Testis (tissue), 3 donors: ENCODE measurements around the gene CRYGN. TPM values are rescaled to one million over a fixed set of nuclear protein-coding genes. Genes with fewer than 3 reads are reported as not detected.

Experiments used
- DNase-seq: peaks from one replicate; pipeline ENCODE4 v3.0.0-alpha.2; 2019
- H3K27ac ChIP-seq, 2 donors: fragments of 200-600 bp; sonication (generic); one replicate each; pipeline ENCODE4 v1.5.1; 2019
- H3K27me3 ChIP-seq: fragments of 200-600 bp; sonication (generic); one replicate; pipeline ENCODE4 v1.5.1; 2019
- H3K36me3 ChIP-seq: fragments of 200-600 bp; sonication (generic); one replicate; pipeline ENCODE4 v1.5.1; 2017; ENCODE audit warnings: low read depth; ENCODE audit errors: missing control alignments
- H3K4me1 ChIP-seq: fragments of 200-600 bp; sonication (generic); one replicate; pipeline ENCODE4 v1.5.1; 2019
- H3K4me3 ChIP-seq, 2 donors: fragments of 200-600 bp; sonication (generic); one replicate each; pipeline ENCODE4 v1.5.1; 2017 to 2019
- H3K9me3 ChIP-seq: fragments of 200-600 bp; sonication (generic); one replicate; pipeline ENCODE4 v1.5.1; 2017
- POLR2A ChIP-seq: fragments of 450-650 bp; IDR thresholded peaks from one replicate; pipeline ENCODE4 v1.6.1; 2017; ENCODE audit warnings: antibody characterized with exemption, mild to moderate bottlenecking, moderate library complexity
- WGBS, 2 donors: methylation state at CpG; one replicate each; pipeline ENCODE4 v1.1.5; 2018; 5-methylcytosine and 5-hydroxymethylcytosine counted together
- intact Hi-C: fragments of 100-400 bp; cut with DNase I; formaldehyde crosslinking; loops from one replicate; pipeline ENCODE4 v1.15.1; 2023; ENCODE audit warnings: low total_unique reads
- polyA plus RNA-seq: library from polyadenylated mRNA; stranded (reverse); fragments of 350-450 nt; fragmentation: Illumina TruSeq; extraction: RNeasy Lipid Tissue Mini Kit (QIAGEN cat#74804); gene quantifications from one replicate; pipeline ENCODE4 v1.2.3, GENCODE V29; 2014; ENCODE audit warnings: low read depth, low replicate concordance; ENCODE audit not compliant: insufficient read depth
- total RNA-seq, 2 donors: library from RNA; depleted of rRNA; stranded (reverse); fragments of >200 nt; gene quantifications; one replicate each; pipeline ENCODE4 v1.2.3, GENCODE V29; 2016
- TF ChIP-seq, protein P1 (sequence below), 3 experiments: fragments of 450-650 bp in 2 of 3; fragments of 200-600 bp in 1 of 3; sonication (generic) in 1 of 3; IDR thresholded peaks; one replicate each; pipeline ENCODE4 v1.5.1; 2016 to 2019; ENCODE audit warnings: antibody characterized with exemption in 3 of 3, mild to moderate bottlenecking in 2 of 3, moderate library complexity in 1 of 3

The CRYGN gene
- total and polyA plus RNA-seq, 3 donors from 2014 or later: 0.44 to 1.7 (median 0.62) TPM

DNA sequence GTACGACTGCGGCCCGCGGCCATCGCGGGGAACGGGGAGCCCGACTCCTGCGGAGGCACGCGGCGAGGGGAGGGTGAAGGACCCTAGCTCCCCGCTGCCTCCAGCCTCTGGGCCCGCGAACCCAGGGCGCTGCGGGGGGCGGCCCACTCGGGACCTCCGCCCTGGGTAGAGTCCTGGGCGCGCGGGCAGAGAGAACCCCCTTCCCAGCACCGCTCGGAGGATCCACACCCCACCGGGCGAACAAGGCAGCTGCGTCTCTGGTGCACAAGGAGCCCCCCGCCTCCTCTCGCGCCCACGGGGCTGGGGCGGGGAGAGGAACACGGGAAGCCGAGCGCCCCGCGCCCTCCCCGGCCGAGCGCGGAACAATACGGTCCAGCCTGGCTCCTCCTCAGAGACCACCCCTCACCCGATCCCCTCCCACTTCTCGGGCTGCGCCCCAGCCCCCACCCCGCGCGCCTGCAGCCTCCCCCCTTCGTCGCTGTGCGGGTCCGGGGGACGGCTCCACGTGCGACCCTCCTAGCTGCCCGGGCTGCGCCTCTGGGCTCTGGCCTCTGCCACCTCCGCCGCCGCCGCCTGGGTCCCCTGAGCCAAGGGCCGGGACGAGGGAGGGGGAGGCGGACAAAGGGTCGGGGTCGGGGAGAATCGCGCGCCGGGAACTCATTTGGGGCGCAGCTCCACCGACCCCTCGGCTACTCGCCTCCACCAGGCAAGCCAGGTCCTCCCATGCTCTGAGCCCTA is 30.1 kb downstream of the CRYGN start, which contains the start of gene WDR86:
Gene WDR86 (minus strand): TSS at position 372 of the 738 bp plus-strand sequence. CDS start 449 bp downstream, outside the sequence.
- 0 to 3% methylated on average over 7 to 49 of the region's 75 CpGs for WGBS, 2 donors
- no peak for DNase-seq
- peaks cover 2% of the 10 kb centered on the region for H3K4me1 ChIP-seq
- H3K27me3 ChIP-seq: no peaks in the 10 kb centered on the region
- no peaks in the 10 kb centered on the region for H3K36me3 ChIP-seq
- intact Hi-C loops: no loop called here
- peak within 1 kb of the TSS; percentile 65 to 66 for H3K4me3 ChIP-seq
- TF ChIP-seq, protein P1, sequence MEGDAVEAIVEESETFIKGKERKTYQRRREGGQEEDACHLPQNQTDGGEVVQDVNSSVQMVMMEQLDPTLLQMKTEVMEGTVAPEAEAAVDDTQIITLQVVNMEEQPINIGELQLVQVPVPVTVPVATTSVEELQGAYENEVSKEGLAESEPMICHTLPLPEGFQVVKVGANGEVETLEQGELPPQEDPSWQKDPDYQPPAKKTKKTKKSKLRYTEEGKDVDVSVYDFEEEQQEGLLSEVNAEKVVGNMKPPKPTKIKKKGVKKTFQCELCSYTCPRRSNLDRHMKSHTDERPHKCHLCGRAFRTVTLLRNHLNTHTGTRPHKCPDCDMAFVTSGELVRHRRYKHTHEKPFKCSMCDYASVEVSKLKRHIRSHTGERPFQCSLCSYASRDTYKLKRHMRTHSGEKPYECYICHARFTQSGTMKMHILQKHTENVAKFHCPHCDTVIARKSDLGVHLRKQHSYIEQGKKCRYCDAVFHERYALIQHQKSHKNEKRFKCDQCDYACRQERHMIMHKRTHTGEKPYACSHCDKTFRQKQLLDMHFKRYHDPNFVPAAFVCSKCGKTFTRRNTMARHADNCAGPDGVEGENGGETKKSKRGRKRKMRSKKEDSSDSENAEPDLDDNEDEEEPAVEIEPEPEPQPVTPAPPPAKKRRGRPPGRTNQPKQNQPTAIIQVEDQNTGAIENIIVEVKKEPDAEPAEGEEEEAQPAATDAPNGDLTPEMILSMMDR (IDR thresholded peaks at IDR 0.05): no peak
- TF ChIP-seq POLR2A: no peak
- H3K27ac ChIP-seq: peak within 1 kb of the TSS; percentile 17 to 26
- no peaks in the 10 kb centered on the region for H3K9me3 ChIP-seq

DNA sequence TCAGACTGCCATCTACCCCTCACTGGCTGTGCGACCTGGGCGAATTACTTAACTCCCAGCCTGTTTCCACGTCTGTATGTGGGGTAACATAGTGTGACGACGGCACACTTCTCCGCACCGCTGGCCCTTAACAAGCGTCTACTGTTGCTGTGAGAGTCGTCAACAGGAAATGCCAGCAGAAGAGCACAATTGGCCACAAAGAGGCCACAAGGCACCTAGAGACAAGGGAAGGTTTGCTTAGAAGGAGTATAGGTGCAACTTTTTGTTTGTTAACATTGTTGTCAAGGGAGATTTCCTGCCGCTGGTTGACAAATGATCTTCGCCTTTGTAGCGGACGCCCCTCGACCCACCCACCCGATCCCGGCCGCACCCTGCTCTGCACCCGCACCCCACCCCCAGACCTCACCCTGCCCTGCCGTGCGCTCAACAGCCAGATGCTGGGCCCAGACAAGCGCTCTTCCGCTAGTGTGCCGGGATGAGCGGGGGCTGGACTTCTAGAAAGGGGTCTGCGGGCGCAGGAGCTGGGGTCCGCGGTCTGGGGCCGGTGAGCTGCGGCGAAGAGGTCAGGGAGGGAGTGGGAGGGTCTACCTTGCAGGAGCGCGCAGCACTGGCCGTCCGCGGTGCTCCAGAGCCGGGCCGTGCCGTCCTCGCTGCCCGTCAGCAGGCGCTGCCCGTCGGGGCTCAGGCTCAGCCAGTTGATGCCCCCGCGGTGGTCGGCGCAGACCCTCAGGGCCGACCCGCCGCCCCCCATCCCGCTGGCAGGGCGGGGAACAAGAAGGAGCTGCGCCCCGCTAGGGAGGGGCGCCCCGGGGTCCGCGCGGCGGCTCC is 30.9 kb downstream of the CRYGN start:
- Histone ChIP-seq H3K27me3 (no peaks in the 10 kb centered on the region), H3K4me3 (peak overlapping the region; percentile 65 to 66), H3K9me3 (no peaks in the 10 kb centered on the region), H3K36me3 (no peaks in the 10 kb centered on the region), H3K27ac (peak overlapping the region; percentile 17 to 26), H3K4me1 (peaks cover 10% of the 10 kb centered on the region)
- 22 to 37% methylated on average over 15 to 55 of the region's 61 CpGs for WGBS, 2 donors
- TF ChIP-seq, protein P1 (IDR thresholded peaks at IDR 0.05): no peak
- TF ChIP-seq POLR2A: no peak
- intact Hi-C loops: no loop called here
- DNase-seq: no peak

DNA sequence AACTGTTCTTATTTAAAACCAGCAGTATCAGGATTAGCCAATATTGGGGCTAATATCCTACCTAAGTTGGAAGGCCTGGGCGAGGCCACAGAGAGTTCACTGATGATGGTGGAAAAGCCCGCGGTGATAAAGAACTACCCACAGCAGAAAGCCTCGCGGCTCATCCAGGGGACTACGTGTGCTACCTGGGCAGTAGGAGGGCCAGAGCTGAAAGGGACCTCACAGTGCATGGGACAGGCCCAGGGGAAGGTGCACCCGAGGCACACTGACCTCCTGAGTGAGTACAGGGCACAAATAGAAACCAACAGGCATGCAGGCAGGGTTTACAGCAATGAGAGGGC is 31.5 kb downstream of the CRYGN start:
- TF ChIP-seq, protein P1 (IDR thresholded peaks at IDR 0.05): no peak
- no peak for TF ChIP-seq POLR2A
- H3K27ac ChIP-seq: no peak overlapping the region
- intact Hi-C loops: no loop called here

DNA sequence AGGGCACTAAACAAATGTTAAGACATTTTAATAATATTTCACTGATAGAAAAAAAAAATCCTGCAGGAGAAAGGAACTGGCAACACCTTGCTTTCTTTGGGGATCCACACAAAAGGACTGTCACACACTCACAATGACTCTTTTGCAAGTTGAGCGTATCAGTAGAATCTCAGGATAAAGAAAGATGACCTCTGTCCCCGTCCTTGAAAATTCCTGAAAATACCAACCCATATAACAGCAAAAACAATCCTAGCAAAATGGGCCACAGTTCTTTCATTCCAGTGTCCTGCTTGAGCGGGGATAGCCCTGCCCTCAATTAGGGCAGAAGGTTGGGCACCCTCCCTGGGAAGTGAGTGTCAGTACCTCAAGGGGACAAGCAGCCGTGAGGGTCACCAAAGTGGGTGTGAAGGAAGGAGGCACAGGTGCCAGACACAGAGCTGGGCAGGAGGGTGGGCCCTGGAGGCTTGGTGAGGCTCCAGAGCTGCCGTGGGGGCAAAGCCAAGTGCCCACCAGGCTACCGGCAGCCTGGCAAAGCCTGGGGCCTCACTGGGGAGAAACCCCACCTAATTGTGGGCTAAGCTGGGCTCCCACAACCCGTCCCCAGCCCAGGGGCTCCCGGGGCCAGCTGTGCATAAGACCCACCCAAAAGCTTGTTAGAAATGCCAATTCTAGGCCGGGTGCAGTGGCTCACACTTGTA is 32.9 kb downstream of the CRYGN start:
- no peak overlapping the region for H3K4me3 ChIP-seq
- intact Hi-C loops: no loop called here
- WGBS, 2 donors: 87 to 89% methylated on average over 4 to 9 of the region's 9 CpGs
- TF ChIP-seq, protein P1 (IDR thresholded peaks at IDR 0.05): no peak
- no peak for TF ChIP-seq POLR2A
- H3K27ac ChIP-seq: no peak overlapping the region
- H3K36me3 ChIP-seq: no peaks in the 10 kb centered on the region
- no peaks in the 10 kb centered on the region for H3K9me3 ChIP-seq
- DNase-seq: no peak
- no peaks in the 10 kb centered on the region for H3K27me3 ChIP-seq
- H3K4me1 ChIP-seq: peaks cover 10% of the 10 kb centered on the region

More for the DNA sequence above, 31.5 kb downstream of the CRYGN start:
- WGBS, 2 donors: 53 to 73% methylated on average over 3 to 7 of the region's 7 CpGs
- no peak for DNase-seq
- Histone ChIP-seq H3K9me3 (no peaks in the 10 kb centered on the region), H3K27me3 (no peaks in the 10 kb centered on the region), H3K4me3 (peak overlapping the region in 1 of 2 donors; percentile 66), H3K36me3 (no peaks in the 10 kb centered on the region), H3K4me1 (peaks cover 10% of the 10 kb centered on the region)
